NB4 (cell line): ENCODE results near the gene LIX1L.

Experiments
- MYC ChIP-seq: IDR thresholded peaks from 2 replicates; pipeline ENCODE4 v1.6.1; 2011; ENCODE audit warnings: low read depth, low read length
- POLR2A ChIP-seq: IDR thresholded peaks from 2 replicates; pipeline ENCODE4 v1.6.1; 2011; ENCODE audit warnings: mild to moderate bottlenecking; ENCODE audit not compliant: insufficient read length; ENCODE audit errors: extremely low read depth
- TF ChIP-seq, protein P1 (sequence below): IDR thresholded peaks from one replicate; pipeline ENCODE4 v1.5.1; 2012; ENCODE audit warnings: low read depth, low read length
- TF ChIP-seq, protein P2 (sequence below): IDR thresholded peaks from 2 replicates; pipeline ENCODE4 v1.6.1; 2011; ENCODE audit warnings: low read depth, low read length

DNA sequence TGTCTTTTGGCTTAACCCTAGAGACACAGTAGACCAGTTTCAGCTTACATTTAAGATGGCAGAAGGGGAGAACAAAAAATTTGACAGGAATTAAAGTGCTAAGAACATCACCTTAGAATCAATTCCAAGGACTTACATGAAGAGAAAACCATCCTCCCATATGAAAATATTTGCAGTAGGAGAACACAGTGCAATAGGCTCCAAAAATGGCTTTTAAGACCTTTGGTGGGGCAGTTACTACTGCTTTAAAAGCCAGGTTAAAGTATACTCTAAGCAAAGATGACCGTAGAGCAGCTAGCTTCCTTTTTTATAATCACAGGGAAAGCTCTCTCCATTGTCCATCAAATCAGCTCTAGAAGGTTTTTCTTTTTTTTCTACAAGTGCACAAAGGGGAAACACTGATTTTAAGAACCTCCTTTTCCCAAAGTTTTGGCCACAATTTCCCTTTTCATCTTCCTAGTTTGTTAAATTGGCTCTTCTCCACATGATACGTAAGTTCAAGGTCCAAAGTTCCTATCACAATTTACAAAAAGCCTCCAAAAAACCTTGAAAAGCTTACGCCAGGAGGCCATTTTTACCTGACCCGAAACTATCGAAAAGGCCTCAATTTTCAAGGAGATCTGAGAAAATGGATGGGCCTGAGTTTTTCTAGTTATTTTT lies 35.3 kb upstream of the LIX1L start:
- TF ChIP-seq, protein P1, sequence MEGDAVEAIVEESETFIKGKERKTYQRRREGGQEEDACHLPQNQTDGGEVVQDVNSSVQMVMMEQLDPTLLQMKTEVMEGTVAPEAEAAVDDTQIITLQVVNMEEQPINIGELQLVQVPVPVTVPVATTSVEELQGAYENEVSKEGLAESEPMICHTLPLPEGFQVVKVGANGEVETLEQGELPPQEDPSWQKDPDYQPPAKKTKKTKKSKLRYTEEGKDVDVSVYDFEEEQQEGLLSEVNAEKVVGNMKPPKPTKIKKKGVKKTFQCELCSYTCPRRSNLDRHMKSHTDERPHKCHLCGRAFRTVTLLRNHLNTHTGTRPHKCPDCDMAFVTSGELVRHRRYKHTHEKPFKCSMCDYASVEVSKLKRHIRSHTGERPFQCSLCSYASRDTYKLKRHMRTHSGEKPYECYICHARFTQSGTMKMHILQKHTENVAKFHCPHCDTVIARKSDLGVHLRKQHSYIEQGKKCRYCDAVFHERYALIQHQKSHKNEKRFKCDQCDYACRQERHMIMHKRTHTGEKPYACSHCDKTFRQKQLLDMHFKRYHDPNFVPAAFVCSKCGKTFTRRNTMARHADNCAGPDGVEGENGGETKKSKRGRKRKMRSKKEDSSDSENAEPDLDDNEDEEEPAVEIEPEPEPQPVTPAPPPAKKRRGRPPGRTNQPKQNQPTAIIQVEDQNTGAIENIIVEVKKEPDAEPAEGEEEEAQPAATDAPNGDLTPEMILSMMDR: no peak
- no peak for TF ChIP-seq POLR2A
- TF ChIP-seq, protein P2, sequence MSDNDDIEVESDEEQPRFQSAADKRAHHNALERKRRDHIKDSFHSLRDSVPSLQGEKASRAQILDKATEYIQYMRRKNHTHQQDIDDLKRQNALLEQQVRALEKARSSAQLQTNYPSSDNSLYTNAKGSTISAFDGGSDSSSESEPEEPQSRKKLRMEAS: no peak
- TF ChIP-seq MYC: no peak
